ENCODE measurements around the gene KDELR1. TPM values are rescaled to one million over a fixed set of nuclear protein-coding genes. Genes with fewer than 3 reads are reported as not detected.

Gene KDELR1
- total and polyA plus RNA-seq, 2 of the 13 experiments (the other 11 are each of a cell fraction or from before 2014, with no cell fraction given): 134 to 185 TPM

DNA sequence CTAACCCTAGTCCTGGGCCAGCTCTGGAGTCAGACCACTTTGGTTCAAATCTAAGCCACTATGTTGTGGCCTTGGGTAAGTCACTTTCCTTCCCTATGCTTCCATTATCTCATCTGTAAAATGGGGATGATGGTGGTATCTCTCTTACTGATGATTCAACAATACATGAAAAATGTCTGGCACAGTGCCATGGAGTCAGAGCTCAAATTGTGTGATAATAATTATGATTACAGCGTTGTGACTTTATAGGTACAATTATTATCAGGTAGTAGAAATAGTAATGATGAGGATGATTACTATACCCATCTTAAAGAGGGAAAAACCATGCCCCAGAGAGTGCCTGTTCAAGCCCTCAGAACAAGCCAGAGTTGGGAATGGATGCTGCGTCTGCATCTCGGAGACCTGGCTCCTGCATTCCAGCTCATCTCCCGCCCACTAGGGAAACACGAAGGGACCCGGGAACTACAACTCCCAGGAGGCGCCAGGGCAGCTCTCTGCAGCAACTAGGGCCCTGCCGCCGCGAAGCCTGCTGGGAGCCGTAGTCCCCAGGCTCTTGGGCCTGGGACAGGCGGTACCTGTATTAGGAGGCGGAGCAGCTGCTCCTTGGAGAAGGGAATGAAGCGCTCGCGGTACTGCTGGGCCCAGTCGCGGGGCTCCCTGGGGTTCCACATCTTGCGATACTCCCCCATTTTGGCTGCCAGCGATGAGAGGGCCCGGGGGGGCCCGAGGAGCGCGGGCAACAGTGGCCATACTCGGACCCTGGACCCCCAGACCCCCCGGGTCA, 28.4 kb downstream of the KDELR1 start:
- Histone ChIP-seq H2AFZ (ENCODE audit: low read length) (no peak overlapping the region), H3K4me3 (replicated peaks in 1 of 3; ENCODE audit: insufficient read depth in 1 of 3, low read depth in 2 of 3, low read length in 3 of 3) (peak overlapping the region; percentile 47 to 86 (median 71)), H3K9me3 (ENCODE audit: low read length) (no peaks in the 10 kb centered on the region), H3K27me3 (ENCODE audit: control insufficient read depth in 1 of 2, insufficient read depth in 2 of 2, low read length in 2 of 2) (no peaks in the 10 kb centered on the region), H3K4me2 (ENCODE audit: low read depth, low read length) (peak overlapping the region; percentile 99), H3K79me2 (ENCODE audit: insufficient read depth, low read length) (no peaks in the 10 kb centered on the region), H3K9ac (ENCODE audit: insufficient read depth, low read depth, low read length) (peak overlapping the region; percentile 96), H3K36me3 (replicated peaks in 1 of 2; ENCODE audit: control insufficient read depth in 1 of 2, insufficient read depth in 2 of 2, low read length in 2 of 2) (peaks cover 0 to 2% of the 10 kb centered on the region in 2 experiments; a peak in 1 of 5 replicates), H3K4me1 (ENCODE audit: insufficient read depth, low read length) (peaks cover 35% of the 10 kb centered on the region), H3K27ac (ENCODE audit: extremely low read length, insufficient read depth, low read length) (peak overlapping the region; percentile 96), H4K20me1 (ENCODE audit: insufficient read depth, low read length) (no peaks in the 10 kb centered on the region)
- BruUV-seq (replicated peaks): no TSS peak
- in situ Hi-C loops (cut with HindIII; ENCODE audit: extremely low pct_ligation_motif_present, low pct_unique_long_range_greater_than_20kb): no loop called here
- ChIA-PET POLR2A (interaction anchor here (0.6 to 2.7 kb wide), 12 partner anchors 8 to 256 kb away, joined by 3 to 107 read pairs (median 7); partner anchors contain the start of genes GRWD1, KDELR1, RPL18 and SPHK2), CTCF (ENCODE audit: low intra/inter-chr PET ratio, low total read pairs) (interaction anchor here (1.4 kb wide), 1 partner anchor 13 kb away, joined by 4 read pairs; no protein-coding TSS in a partner anchor)
- WGBS (ENCODE audit: low lambda C conversion rate): 13% methylated on average over 7 of the region's 26 CpGs
- ATAC-seq: peak; percentile 96
- intact Hi-C loops (cut with micrococcal nuclease; ENCODE audit: unreplicated experiment): no loop called here
- peak; percentile 94 for DNase-seq (ENCODE audit: low spot score)
- peak; percentile 80 for FAIRE-seq
- TF ChIP-seq EP300 (IDR thresholded peaks at IDR 0.05; ENCODE audit: low read depth in 2 of 2, low read length in 2 of 2): 0 out of 4 replicates have a peak, but pooled peaks of 1 of the 2 experiments have one; percentile 8
- TF ChIP-seq EP300 (CRISPR knock-in tag; IDR thresholded peaks at IDR 0.05; ENCODE audit: borderline replicate concordance): no peak
- no peak for TF ChIP-seq ATF7-NPFF (CRISPR knock-in tag; IDR thresholded peaks at IDR 0.05; ENCODE audit: low read depth)
- TF ChIP-seq HOXD1 (CRISPR knock-in tag; IDR thresholded peaks at IDR 0.05): no peak
- no peak for TF ChIP-seq ZNF775 (CRISPR knock-in tag; IDR thresholded peaks at IDR 0.05; ENCODE audit: borderline replicate concordance)
- TF ChIP-seq MZF1 (CRISPR knock-in tag; IDR thresholded peaks at IDR 0.05; ENCODE audit: borderline replicate concordance): no peak
- no peak for TF ChIP-seq ZNF552 (CRISPR knock-in tag; IDR thresholded peaks at IDR 0.05; ENCODE audit: borderline replicate concordance)
- TF ChIP-seq HMGA1 (CRISPR knock-in tag; conservative IDR thresholded peaks at IDR 0.05): no peak
- no peak for TF ChIP-seq ZNF205 (CRISPR knock-in tag; IDR thresholded peaks at IDR 0.05)
- TF ChIP-seq, protein P1, sequence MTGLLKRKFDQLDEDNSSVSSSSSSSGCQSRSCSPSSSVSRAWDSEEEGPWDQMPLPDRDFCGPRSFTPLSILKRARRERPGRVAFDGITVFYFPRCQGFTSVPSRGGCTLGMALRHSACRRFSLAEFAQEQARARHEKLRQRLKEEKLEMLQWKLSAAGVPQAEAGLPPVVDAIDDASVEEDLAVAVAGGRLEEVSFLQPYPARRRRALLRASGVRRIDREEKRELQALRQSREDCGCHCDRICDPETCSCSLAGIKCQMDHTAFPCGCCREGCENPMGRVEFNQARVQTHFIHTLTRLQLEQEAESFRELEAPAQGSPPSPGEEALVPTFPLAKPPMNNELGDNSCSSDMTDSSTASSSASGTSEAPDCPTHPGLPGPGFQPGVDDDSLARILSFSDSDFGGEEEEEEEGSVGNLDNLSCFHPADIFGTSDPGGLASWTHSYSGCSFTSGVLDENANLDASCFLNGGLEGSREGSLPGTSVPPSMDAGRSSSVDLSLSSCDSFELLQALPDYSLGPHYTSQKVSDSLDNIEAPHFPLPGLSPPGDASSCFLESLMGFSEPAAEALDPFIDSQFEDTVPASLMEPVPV (CRISPR knock-in tag; IDR thresholded peaks at IDR 0.05): no peak
- TF ChIP-seq ZNF333 (CRISPR knock-in tag; IDR thresholded peaks at IDR 0.05; ENCODE audit: borderline replicate concordance): no peak
- peak; percentile 14; the same call in 1 of the 2 replicates for TF ChIP-seq HDAC2 (CRISPR knock-in tag; IDR thresholded peaks at IDR 0.05)
- TF ChIP-seq, protein P2, sequence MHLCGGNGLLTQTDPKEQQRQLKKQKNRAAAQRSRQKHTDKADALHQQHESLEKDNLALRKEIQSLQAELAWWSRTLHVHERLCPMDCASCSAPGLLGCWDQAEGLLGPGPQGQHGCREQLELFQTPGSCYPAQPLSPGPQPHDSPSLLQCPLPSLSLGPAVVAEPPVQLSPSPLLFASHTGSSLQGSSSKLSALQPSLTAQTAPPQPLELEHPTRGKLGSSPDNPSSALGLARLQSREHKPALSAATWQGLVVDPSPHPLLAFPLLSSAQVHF (CRISPR knock-in tag; IDR thresholded peaks at IDR 0.05): no peak
- TF ChIP-seq, protein P3, sequence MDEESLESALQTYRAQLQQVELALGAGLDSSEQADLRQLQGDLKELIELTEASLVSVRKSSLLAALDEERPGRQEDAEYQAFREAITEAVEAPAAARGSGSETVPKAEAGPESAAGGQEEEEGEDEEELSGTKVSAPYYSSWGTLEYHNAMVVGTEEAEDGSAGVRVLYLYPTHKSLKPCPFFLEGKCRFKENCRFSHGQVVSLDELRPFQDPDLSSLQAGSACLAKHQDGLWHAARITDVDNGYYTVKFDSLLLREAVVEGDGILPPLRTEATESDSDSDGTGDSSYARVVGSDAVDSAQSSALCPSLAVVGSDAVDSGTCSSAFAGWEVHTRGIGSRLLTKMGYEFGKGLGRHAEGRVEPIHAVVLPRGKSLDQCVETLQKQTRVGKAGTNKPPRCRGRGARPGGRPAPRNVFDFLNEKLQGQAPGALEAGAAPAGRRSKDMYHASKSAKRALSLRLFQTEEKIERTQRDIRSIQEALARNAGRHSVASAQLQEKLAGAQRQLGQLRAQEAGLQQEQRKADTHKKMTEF (CRISPR knock-in tag; IDR thresholded peaks at IDR 0.05): peak; percentile 58; the same call in 1 of the 2 replicates
- no peak for TF ChIP-seq ZNF234 (CRISPR knock-in tag; conservative IDR thresholded peaks at IDR 0.05)
- no peak for TF ChIP-seq SP140L (CRISPR knock-in tag; IDR thresholded peaks at IDR 0.05; ENCODE audit: borderline replicate concordance)

All from HepG2 (cell line).